ENCODE data around the gene WFDC6. TPM values are rescaled to one million over a fixed set of nuclear protein-coding genes. Genes with fewer than 3 reads are reported as not detected.

WFDC6 gene
- total RNA-seq, 2 donors from 2014 or later = not detected

DNA sequence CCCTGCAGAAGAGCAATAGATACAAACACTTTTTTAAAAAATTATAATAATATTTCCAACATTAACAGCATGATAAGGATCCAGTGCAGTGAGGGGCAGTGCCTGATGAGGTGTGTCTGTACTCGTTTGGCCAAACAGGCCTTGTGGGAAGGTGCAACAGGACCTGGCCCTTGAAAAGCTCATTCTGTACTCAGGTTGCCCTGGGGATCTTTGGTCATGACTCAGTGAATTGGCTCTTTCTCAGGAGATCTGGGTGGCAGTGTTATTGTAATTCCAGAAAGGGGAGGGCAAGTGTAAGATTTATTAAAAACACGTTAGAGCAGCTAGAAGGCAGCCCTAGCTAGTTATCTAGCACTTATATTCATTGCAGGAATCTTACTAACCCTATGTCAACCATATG, 21.0 kb downstream of the WFDC6 start:
- Histone ChIP-seq H3K27ac (no peak overlapping the region), H3K27me3 (replicated peaks; ENCODE audit: insufficient read depth) (no peaks in the 10 kb centered on the region), H3K4me1 (ENCODE audit: control insufficient read depth in 1 of 2, low read depth in 2 of 2) (no peaks in the 10 kb centered on the region), H3K4me3 (no peak overlapping the region), H3K9me3 (no peaks in the 10 kb centered on the region), H3K36me3 (no peaks in the 10 kb centered on the region)
- ATAC-seq (ENCODE audit: insufficient number of reproducible peaks, low FRiP score, low read depth) (no peak), DNase-seq (ENCODE audit: low spot score) (no peak)
- TF ChIP-seq, protein P1, sequence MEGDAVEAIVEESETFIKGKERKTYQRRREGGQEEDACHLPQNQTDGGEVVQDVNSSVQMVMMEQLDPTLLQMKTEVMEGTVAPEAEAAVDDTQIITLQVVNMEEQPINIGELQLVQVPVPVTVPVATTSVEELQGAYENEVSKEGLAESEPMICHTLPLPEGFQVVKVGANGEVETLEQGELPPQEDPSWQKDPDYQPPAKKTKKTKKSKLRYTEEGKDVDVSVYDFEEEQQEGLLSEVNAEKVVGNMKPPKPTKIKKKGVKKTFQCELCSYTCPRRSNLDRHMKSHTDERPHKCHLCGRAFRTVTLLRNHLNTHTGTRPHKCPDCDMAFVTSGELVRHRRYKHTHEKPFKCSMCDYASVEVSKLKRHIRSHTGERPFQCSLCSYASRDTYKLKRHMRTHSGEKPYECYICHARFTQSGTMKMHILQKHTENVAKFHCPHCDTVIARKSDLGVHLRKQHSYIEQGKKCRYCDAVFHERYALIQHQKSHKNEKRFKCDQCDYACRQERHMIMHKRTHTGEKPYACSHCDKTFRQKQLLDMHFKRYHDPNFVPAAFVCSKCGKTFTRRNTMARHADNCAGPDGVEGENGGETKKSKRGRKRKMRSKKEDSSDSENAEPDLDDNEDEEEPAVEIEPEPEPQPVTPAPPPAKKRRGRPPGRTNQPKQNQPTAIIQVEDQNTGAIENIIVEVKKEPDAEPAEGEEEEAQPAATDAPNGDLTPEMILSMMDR (IDR thresholded peaks at IDR 0.05) = no peak

DNA sequence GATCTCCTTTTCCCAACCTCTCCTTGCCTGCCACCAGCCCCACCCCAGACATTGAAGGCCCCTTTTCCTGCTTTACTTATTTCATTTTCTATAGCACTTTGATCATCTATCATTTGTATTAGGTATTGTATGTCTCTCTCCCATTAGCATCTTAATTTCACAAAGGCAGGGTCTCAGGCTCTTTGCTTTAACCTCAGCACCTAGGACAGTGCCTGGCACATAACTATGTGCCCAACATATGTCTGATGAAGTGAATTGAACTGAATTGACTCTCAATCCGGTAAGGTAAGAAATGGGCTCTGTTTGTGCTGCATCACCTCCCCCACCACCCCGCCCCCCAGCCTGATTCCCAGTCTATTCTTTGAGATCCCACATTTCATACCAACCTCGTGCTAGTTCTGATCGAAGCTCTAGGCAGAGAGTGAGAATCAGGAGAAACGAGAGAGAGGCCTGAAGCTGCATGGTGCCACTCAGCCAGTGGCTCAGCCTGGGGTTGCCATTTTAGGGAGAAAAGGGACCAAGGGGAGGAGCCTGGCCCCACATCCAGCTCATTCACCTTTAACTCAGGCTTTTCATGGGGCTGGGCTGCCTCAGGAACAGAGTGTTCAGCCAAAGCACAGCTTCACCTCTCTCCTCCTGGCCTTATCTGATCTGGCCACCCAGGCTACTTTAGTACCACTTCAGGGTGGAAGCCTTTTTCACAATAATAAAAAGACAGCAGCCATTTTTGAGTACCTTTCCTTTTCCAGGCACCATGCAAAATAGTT, 24.0 kb downstream of the WFDC6 start, which contains the start of gene SPINT3:
Gene SPINT3 (minus strand): TSS at position 476 of the 767 bp plus-strand sequence. CDS start 14 bp downstream, at position 462.
- TF ChIP-seq, protein P1 (IDR thresholded peaks at IDR 0.05) = no peak
- Histone ChIP-seq H3K4me1 (ENCODE audit: control insufficient read depth in 1 of 2, low read depth in 2 of 2) (no peaks in the 10 kb centered on the region), H3K27me3 (replicated peaks; ENCODE audit: insufficient read depth) (no peaks in the 10 kb centered on the region), H3K9me3 (no peaks in the 10 kb centered on the region), H3K4me3 (no peak within 1 kb of the TSS), H3K27ac (no peak within 1 kb of the TSS), H3K36me3 (no peaks in the 10 kb centered on the region)
- no peak for ATAC-seq (ENCODE audit: insufficient number of reproducible peaks, low FRiP score, low read depth)
- DNase-seq (ENCODE audit: low spot score) = no peak

DNA sequence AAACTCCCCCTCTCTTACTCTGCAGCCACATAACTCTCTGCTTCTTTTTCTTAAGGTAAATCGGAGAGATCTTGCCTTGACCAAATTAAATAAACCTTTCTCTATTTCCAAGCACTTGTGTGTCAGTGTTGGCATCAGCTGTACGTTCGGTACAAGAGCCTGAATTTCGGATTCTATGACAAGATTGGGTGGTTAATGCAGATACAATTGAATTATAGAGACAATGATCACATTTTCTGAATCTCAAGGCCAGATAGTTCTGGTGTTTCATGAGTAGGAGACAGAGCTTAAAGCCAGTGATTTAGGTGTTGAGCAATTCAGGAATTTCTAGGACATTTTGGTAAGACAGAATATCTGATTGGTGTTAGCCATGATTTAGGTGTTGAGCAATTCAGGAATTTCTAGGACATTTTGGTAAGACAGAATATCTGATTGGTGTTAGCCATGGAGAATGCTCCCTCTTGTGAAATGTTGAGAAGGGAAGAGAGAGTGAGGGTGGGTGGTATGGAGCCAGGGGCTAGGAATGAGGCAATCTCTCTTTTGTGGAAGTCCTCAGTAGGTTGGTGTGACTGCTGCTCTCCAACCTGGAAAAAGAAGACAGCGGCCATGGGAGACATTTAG, 28.9 kb downstream of the WFDC6 start:
- Histone ChIP-seq H3K4me3 (no peak overlapping the region), H3K36me3 (no peaks in the 10 kb centered on the region), H3K27me3 (replicated peaks; ENCODE audit: insufficient read depth) (no peaks in the 10 kb centered on the region), H3K4me1 (ENCODE audit: control insufficient read depth in 1 of 2, low read depth in 2 of 2) (no peaks in the 10 kb centered on the region), H3K9me3 (no peaks in the 10 kb centered on the region), H3K27ac (no peak overlapping the region)
- TF ChIP-seq, protein P1 (IDR thresholded peaks at IDR 0.05) = no peak
- no peak for DNase-seq (ENCODE audit: low spot score)
- ATAC-seq (ENCODE audit: insufficient number of reproducible peaks, low FRiP score, low read depth) = no peak

DNA sequence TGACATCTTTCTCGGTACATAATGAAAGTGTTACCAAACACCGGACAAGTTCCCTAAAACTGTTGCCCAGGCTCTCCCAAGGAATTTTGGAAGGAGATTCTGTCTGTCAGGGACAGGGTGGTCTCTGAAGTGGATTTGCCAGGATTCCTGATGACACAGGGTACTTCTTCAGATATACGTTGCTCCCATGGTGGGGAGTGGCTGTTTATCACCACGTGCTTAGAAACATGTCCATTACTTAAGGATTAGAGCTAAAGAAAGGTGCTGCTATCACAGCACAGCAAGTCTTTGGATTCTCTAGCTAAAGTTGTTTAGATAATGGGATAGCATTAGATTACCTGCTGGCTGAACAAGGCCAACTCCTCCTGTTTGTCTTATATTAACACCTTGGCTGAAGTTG, 30.2 kb downstream of the WFDC6 start:
- no peaks in the 10 kb centered on the region for H3K9me3 ChIP-seq
- TF ChIP-seq, protein P1 (IDR thresholded peaks at IDR 0.05) = no peak
- no peak overlapping the region for H3K27ac ChIP-seq
- no peaks in the 10 kb centered on the region for H3K27me3 ChIP-seq (replicated peaks; ENCODE audit: insufficient read depth)
- DNase-seq (ENCODE audit: low spot score) = no peak
- no peak for ATAC-seq (ENCODE audit: insufficient number of reproducible peaks, low FRiP score, low read depth)
- H3K4me1 ChIP-seq (ENCODE audit: control insufficient read depth in 1 of 2, low read depth in 2 of 2) = no peaks in the 10 kb centered on the region
- no peak overlapping the region for H3K4me3 ChIP-seq
- no peaks in the 10 kb centered on the region for H3K36me3 ChIP-seq

DNA sequence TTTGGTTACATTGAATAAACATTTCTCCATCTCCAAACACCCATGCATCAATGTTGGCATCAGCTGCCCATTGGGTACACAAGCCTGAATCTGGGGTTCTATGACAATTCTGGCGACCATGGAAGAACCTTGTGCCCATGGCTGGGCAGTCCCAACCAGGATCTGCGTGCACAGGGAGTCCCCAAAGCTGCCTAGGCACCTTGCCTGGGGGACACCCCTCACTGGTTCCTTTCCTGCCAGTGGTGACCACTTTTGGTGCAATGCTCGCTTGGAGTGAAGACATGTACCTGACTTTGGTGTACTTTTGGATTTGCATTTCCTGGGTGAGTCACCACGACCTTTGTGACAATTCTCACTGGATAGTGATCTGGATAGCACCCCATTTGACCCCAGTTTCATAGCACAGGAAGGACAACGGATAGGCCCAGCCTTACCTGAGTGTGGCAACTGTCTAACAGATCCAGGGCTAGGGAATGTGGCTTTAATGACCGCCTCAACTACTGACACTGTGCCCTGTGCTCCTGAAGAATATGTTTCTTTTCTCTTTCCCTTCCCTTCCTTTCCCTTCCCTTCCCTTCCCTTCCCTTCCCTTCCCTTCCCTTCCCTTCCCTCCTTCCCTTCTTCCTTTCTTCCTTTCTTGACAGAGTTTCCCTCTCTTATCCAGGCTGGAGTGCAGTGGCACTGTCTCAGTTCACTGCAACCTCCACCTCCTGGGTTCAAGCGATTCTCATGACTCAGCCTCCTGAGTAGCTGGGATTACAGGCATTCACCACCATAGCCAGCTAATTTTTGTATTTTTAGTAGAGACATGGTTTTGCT, 31.0 kb downstream of the WFDC6 start:
- TF ChIP-seq, protein P1 (IDR thresholded peaks at IDR 0.05) = no peak
- DNase-seq (ENCODE audit: low spot score) (no peak), ATAC-seq (ENCODE audit: insufficient number of reproducible peaks, low FRiP score, low read depth) (no peak)
- Histone ChIP-seq H3K36me3 (no peaks in the 10 kb centered on the region), H3K4me3 (no peak overlapping the region), H3K27ac (no peak overlapping the region), H3K9me3 (no peaks in the 10 kb centered on the region), H3K27me3 (replicated peaks; ENCODE audit: insufficient read depth) (no peaks in the 10 kb centered on the region), H3K4me1 (ENCODE audit: control insufficient read depth in 1 of 2, low read depth in 2 of 2) (no peaks in the 10 kb centered on the region)
